HG02884 (cell line): ENCODE data around the gene ANXA8.
"Not testable (repeated sequence)": the region's sequence is repeated elsewhere in the genome, so short reads cannot be mapped to it uniquely, and the experiment has no call there.

Experiments
- ATAC-seq: cut with Tn5 transposase; IDR thresholded peaks from one replicate; pipeline ENCODE4 v1.9.1; 2021; ENCODE audit warnings: mild to moderate bottlenecking, moderate library complexity; ENCODE audit not compliant: unreplicated experiment

Gene ANXA8

GRCh38 chr10:47483923-47484322 lies at the start of gene ANXA8:
ANXA8 (minus strand) TSS chr10:47484115; CDS start chr10:47483933, 182 bp downstream.
- not testable (repeated sequence) for ATAC-seq

- not testable (repeated sequence) for ATAC-seq
Observed at GRCh38 chr10:47523475-47523874, 39.6 kb upstream of the ANXA8 start, which contains the start of gene AGAP9. AGAP9 (minus strand) TSS chr10:47523638; CDS start chr10:47523526, 112 bp downstream.

GRCh38 chr10:47502313-47502712 lies 18.4 kb upstream of the ANXA8 start:
- not testable (repeated sequence) for ATAC-seq

- not testable (repeated sequence) for ATAC-seq
Observed at GRCh38 chr10:47494226-47494625, 10.3 kb upstream of the ANXA8 start.

- ATAC-seq = not testable (repeated sequence)
Observed at GRCh38 chr10:47491600-47491999, 7.7 kb upstream of the ANXA8 start, which contains the start of gene FAM25G. FAM25G (minus strand) TSS chr10:47491700; CDS start chr10:47491674, 26 bp downstream.

GRCh38 chr10:47489630-47490029 lies 5.7 kb upstream of the ANXA8 start:
- ATAC-seq = not testable (repeated sequence)

- ATAC-seq = not testable (repeated sequence)
Observed at GRCh38 chr10:47485943-47486342, 2.0 kb upstream of the ANXA8 start.

- not testable (repeated sequence) for ATAC-seq
Observed at GRCh38 chr10:47484786-47485185, 871 bp upstream of the ANXA8 start.

GRCh38 chr10:47482367-47482766 lies 1.5 kb downstream of the ANXA8 start:
- not testable (repeated sequence) for ATAC-seq

GRCh38 chr10:47481768-47482181 lies 2.1 kb downstream of the ANXA8 start:
- not testable (repeated sequence) for ATAC-seq

- ATAC-seq = not testable (repeated sequence)
Observed at GRCh38 chr10:47481182-47481766, 2.6 kb downstream of the ANXA8 start.

- not testable (repeated sequence) for ATAC-seq
Observed at GRCh38 chr10:47480133-47480532, 3.8 kb downstream of the ANXA8 start.

GRCh38 chr10:47478114-47478513 lies 5.8 kb downstream of the ANXA8 start:
- not testable (repeated sequence) for ATAC-seq

- ATAC-seq = not testable (repeated sequence)
Observed at GRCh38 chr10:47477078-47477477, 6.8 kb downstream of the ANXA8 start.

GRCh38 chr10:47475101-47475500 lies 8.8 kb downstream of the ANXA8 start:
- not testable (repeated sequence) for ATAC-seq

- not testable (repeated sequence) for ATAC-seq
Observed at GRCh38 chr10:47473516-47473915, 10.4 kb downstream of the ANXA8 start.

GRCh38 chr10:47472647-47473046 lies 11.3 kb downstream of the ANXA8 start:
- peak; percentile 79 for ATAC-seq

GRCh38 chr10:47472072-47472471 lies 11.8 kb downstream of the ANXA8 start:
- ATAC-seq = not testable (repeated sequence)

- ATAC-seq = not testable (repeated sequence)
Observed at GRCh38 chr10:47468731-47469528, 15.0 kb downstream of the ANXA8 start.

- ATAC-seq = not testable (repeated sequence)
Observed at GRCh38 chr10:47467957-47468356, 16.0 kb downstream of the ANXA8 start.

- ATAC-seq = not testable (repeated sequence)
Observed at GRCh38 chr10:47467458-47467857, 16.5 kb downstream of the ANXA8 start.
